Thyroid gland (tissue), 4 donors: ENCODE measurements around the gene BTBD7. TPM values are rescaled to one million over a fixed set of nuclear protein-coding genes. Genes with fewer than 3 reads are reported as not detected.

Source experiments
- DNase-seq, 2 donors: peaks; one replicate each; pipeline ENCODE4 v3.0.0-alpha.2; 2019
- H3K27ac ChIP-seq, 3 donors: fragments of 200-600 bp; sonication (generic); 1 replicate in 2 of 3; 2 replicates in 1 of 3; pipeline ENCODE4 v1.5.1; 2016 to 2019; ENCODE audit warnings: mild to moderate bottlenecking in 1 of 3, moderate library complexity in 1 of 3
- H3K27me3 ChIP-seq: fragments of 200-600 bp; sonication (generic); one replicate; pipeline ENCODE4 v1.5.1; 2019
- H3K36me3 ChIP-seq, 2 donors: fragments of 200-600 bp; sonication (generic); one replicate each; pipeline ENCODE4 v1.5.1; 2016 to 2019
- H3K4me1 ChIP-seq, 2 donors: fragments of 200-600 bp; sonication (generic); one replicate each; pipeline ENCODE4 v1.5.1; 2017 to 2019
- H3K4me3 ChIP-seq, 3 donors: fragments of 200-600 bp; sonication (generic); replicated peaks in 1 of 3; 1 replicate in 2 of 3; 2 replicates in 1 of 3; pipeline ENCODE4 v1.5.1; 2016; ENCODE audit warnings: mild to moderate bottlenecking in 1 of 3
- H3K9me3 ChIP-seq: fragments of 200-600 bp; sonication (generic); one replicate; pipeline ENCODE4 v1.5.1; 2017
- CTCF ChIP-seq, 6 experiments: fragments of 200-600 bp in 3 of 6; fragments of 450-650 bp in 3 of 6; sonication (generic) in 3 of 6; IDR thresholded peaks; one replicate each; pipeline ENCODE4 v1.5.1; 2016 to 2019; ENCODE audit warnings: antibody characterized with exemption in 6 of 6, mild to moderate bottlenecking in 2 of 6, inconsistent platforms in 1 of 6, moderate library complexity in 1 of 6
- POLR2A ChIP-seq, 2 donors: fragments of 450-650 bp; IDR thresholded peaks; one replicate each; pipeline ENCODE4 v1.6.1; 2017; ENCODE audit warnings: antibody characterized with exemption in 2 of 2, mild to moderate bottlenecking in 2 of 2, moderate library complexity in 1 of 2
- WGBS, 2 donors: methylation state at CpG; one replicate each; pipeline ENCODE4 v1.1.5; 2017; 5-methylcytosine and 5-hydroxymethylcytosine counted together
- intact Hi-C: fragments of 100-400 bp; cut with DNase I; formaldehyde crosslinking; loops from one replicate; pipeline ENCODE4 v1.15.1; 2023
- total RNA-seq, 4 donors: library from RNA; depleted of rRNA; stranded (reverse); fragments of >200 nt; gene quantifications; one replicate each; pipeline ENCODE4 v1.2.3, GENCODE V29; 2016

The BTBD7 gene
- total RNA-seq, 4 donors from 2014 or later = 40.6 to 49.7 (median 43.9) TPM

GRCh38 chr14:93329965-93330608, 2.7 kb downstream of the BTBD7 start:
- peaks cover 29 to 35% of the 10 kb centered on the region in 2 donors for H3K4me1 ChIP-seq
- H3K4me3 ChIP-seq = no peak overlapping the region
- TF ChIP-seq CTCF (IDR thresholded peaks at IDR 0.05) = no peak
- TF ChIP-seq POLR2A (IDR thresholded peaks at IDR 0.05) = no peak
- DNase-seq = no peak
- H3K9me3 ChIP-seq = no peaks in the 10 kb centered on the region
- WGBS, 2 donors = 61 to 66% methylated on average over 5 of the region's 5 CpGs
- no peak overlapping the region for H3K27ac ChIP-seq
- H3K36me3 ChIP-seq = no peaks in the 10 kb centered on the region
- no peaks in the 10 kb centered on the region for H3K27me3 ChIP-seq
- intact Hi-C loops = no loop called here

DNA sequence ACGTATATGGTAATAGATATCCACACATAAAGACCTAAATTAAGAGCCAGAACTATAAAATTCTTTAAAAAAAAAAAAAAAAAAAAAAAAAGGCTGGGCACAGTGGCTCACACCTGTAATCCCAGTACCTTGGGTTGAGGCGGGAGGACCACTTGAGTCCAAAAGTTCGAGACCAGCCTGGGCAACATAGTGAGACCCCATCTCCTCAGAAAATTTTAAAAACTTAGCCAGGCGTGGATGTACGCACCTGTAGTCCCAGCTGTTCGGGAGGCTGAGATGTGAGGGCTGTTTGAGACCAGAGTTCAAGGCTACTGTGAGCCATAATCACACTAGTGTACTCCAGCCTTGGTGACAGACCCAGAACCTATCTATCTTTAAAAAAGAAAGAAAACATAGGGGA, 4.3 kb downstream of the BTBD7 start:
- Histone ChIP-seq H3K4me1 (peaks cover 40 to 44% of the 10 kb centered on the region in 2 donors), H3K27me3 (no peaks in the 10 kb centered on the region), H3K36me3 (no peaks in the 10 kb centered on the region), H3K9me3 (no peaks in the 10 kb centered on the region), H3K27ac (no peak overlapping the region), H3K4me3 (no peak overlapping the region)
- WGBS, 2 donors = 95 to 97% methylated on average over 6 of the region's 6 CpGs
- no peak for TF ChIP-seq CTCF (IDR thresholded peaks at IDR 0.05)
- no peak for TF ChIP-seq POLR2A (IDR thresholded peaks at IDR 0.05)
- no peak for DNase-seq
- intact Hi-C loops = no loop called here

DNA sequence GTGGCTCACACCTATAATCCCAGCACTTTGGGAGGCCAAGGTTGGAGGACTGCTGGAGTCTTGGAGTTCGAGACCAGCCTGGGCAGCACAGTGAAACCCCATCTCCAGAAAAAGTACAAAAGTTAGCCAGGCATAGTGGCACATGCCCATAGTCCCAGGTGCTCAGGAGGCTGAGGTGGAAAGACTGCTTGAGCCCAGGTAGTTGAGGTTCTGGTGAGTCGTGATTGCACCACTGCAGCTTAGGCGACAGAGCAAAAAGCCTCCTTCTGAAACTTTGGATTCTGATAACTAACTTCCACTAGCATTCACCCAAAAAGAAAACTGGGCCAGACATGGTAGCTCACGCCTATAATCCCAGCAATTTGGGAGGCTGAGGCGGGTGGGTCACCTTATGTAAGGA, 6.6 kb downstream of the BTBD7 start:
- no peak for DNase-seq
- Histone ChIP-seq H3K36me3 (no peaks in the 10 kb centered on the region), H3K27me3 (no peaks in the 10 kb centered on the region), H3K4me3 (no peak overlapping the region), H3K27ac (no peak overlapping the region), H3K4me1 (peaks cover 40 to 45% of the 10 kb centered on the region in 2 donors), H3K9me3 (no peaks in the 10 kb centered on the region)
- WGBS, 2 donors = 95 to 96% methylated on average over 5 of the region's 5 CpGs
- no peak for TF ChIP-seq POLR2A (IDR thresholded peaks at IDR 0.05)
- no peak for TF ChIP-seq CTCF (IDR thresholded peaks at IDR 0.05)
- intact Hi-C loops = no loop called here

DNA sequence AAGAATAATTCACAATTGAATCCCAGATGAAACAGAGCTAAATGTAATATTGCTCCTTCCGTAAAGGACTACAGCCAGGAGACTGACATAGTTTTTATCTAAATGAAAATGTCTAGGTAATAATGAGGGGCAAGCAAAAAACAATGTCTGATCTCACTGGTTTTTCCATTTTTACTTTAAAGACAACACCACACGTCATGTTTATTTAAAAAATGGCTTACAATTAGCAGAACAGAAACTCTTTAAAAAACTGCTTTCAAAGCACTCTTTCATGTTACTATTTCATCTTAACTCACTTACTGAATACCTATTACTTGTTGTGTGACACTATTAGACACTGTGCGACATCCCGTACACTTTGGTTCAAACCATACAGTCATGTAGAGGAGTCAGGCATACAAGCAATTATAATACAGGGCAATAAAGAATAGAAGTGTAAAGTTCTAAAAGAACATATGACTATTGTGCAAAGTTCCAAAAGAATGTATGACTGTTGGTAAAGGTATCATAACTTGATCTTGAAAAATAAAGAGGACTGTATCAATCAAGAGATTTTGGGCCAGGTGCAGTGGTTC, 9.1 kb downstream of the BTBD7 start:
- no peak for TF ChIP-seq CTCF (IDR thresholded peaks at IDR 0.05)
- no peak for TF ChIP-seq POLR2A (IDR thresholded peaks at IDR 0.05)
- no peaks in the 10 kb centered on the region for H3K27me3 ChIP-seq
- intact Hi-C loops = no loop called here
- no peak overlapping the region for H3K4me3 ChIP-seq
- no peak for DNase-seq
- H3K4me1 ChIP-seq = peaks cover 33 to 48% of the 10 kb centered on the region in 2 donors
- no peaks in the 10 kb centered on the region for H3K9me3 ChIP-seq
- WGBS, 2 donors = 92 to 97% methylated on average over 4 of the region's 4 CpGs
- no peaks in the 10 kb centered on the region for H3K36me3 ChIP-seq
- H3K27ac ChIP-seq = no peak overlapping the region

DNA sequence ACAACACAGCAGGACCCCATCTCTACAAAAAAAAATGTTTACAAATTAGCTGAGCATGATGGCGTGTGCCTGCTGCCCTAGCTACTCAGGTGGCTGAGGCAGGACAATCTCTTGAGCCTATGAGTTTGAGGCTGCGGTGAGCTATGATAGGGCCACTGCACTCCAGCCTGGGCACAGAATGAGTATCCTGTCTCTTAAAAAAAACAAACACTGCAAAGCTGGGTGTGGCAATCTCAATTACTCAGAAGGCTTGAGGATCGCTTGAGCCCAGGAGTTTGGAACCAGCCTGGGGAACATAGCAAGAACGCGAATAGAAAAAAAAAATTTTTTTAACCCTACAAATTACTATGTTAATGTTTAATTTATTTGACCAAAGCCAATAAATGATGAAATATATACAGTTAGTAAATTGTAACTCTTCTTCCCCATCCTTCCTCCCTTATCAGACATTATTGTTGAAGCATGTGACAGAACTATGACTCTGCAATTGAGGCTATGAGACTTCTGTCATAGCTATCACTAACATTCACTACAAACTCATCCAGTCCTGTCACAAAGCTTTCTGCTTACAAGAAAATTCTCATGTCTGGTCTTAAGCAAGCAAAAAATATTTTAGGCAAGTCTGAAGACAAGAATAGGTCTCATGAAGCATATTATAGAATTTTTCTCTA, 9.8 kb downstream of the BTBD7 start:
- no peaks in the 10 kb centered on the region for H3K9me3 ChIP-seq
- H3K4me1 ChIP-seq = peaks cover 39 to 54% of the 10 kb centered on the region in 2 donors
- TF ChIP-seq CTCF (IDR thresholded peaks at IDR 0.05) (no peak), POLR2A (IDR thresholded peaks at IDR 0.05) (no peak)
- DNase-seq = no peak
- H3K27ac ChIP-seq = no peak overlapping the region
- intact Hi-C loops = no loop called here
- H3K27me3 ChIP-seq = no peaks in the 10 kb centered on the region
- no peak overlapping the region for H3K4me3 ChIP-seq
- WGBS, 2 donors = 82 to 88% methylated on average over 5 of the region's 5 CpGs
- H3K36me3 ChIP-seq = no peaks in the 10 kb centered on the region
